ENCODE data around the gene MUC3A. TPM values are rescaled to one million over a fixed set of nuclear protein-coding genes. Genes with fewer than 3 reads are reported as not detected.
"Not testable (repeated sequence)": the region's sequence is repeated elsewhere in the genome, so short reads cannot be mapped to it uniquely, and the experiment has no call there.

The MUC3A gene
- total RNA-seq, 4 donors from 2014 or later: 0.31 TPM; not detected in 3

DNA sequence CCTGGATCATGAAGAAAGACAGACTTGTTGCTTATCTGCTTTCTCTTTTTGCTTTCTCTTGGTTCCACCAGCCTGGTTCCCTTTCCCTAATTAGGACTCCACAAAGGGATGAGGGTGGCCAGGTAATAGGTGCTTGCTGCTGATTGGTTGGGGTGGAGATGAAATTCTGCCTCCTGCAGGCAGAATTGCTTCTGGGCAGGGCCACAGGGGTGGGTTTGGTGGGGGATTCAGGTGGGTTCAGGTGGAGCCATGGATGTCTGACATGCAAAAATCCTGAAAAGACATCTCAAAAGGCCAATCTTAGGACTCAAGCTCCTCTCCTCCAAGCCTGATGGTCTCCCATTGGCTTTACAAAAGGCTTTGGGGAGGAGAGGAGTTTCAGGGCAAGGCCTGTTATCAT, 28.3 kb upstream of the MUC3A start:
- no peaks in the 10 kb centered on the region for H3K9me3 ChIP-seq
- no peaks in the 10 kb centered on the region for H3K36me3 ChIP-seq
- no peak for ATAC-seq
- TF ChIP-seq POLR2A (IDR thresholded peaks at IDR 0.05) (no peak), POLR2AphosphoS5 (IDR thresholded peaks at IDR 0.05) (no peak), EP300 (IDR thresholded peaks at IDR 0.05) (no peak)
- TF ChIP-seq, protein P1, sequence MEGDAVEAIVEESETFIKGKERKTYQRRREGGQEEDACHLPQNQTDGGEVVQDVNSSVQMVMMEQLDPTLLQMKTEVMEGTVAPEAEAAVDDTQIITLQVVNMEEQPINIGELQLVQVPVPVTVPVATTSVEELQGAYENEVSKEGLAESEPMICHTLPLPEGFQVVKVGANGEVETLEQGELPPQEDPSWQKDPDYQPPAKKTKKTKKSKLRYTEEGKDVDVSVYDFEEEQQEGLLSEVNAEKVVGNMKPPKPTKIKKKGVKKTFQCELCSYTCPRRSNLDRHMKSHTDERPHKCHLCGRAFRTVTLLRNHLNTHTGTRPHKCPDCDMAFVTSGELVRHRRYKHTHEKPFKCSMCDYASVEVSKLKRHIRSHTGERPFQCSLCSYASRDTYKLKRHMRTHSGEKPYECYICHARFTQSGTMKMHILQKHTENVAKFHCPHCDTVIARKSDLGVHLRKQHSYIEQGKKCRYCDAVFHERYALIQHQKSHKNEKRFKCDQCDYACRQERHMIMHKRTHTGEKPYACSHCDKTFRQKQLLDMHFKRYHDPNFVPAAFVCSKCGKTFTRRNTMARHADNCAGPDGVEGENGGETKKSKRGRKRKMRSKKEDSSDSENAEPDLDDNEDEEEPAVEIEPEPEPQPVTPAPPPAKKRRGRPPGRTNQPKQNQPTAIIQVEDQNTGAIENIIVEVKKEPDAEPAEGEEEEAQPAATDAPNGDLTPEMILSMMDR (IDR thresholded peaks at IDR 0.05): no peak
- no peak overlapping the region for H3K27ac ChIP-seq
- peaks cover 0 to 5% (median 0%) of the 10 kb centered on the region in 3 donors for H3K4me1 ChIP-seq
- peaks cover 14% of the 10 kb centered on the region for H3K27me3 ChIP-seq
- no peak overlapping the region for H3K4me3 ChIP-seq

DNA sequence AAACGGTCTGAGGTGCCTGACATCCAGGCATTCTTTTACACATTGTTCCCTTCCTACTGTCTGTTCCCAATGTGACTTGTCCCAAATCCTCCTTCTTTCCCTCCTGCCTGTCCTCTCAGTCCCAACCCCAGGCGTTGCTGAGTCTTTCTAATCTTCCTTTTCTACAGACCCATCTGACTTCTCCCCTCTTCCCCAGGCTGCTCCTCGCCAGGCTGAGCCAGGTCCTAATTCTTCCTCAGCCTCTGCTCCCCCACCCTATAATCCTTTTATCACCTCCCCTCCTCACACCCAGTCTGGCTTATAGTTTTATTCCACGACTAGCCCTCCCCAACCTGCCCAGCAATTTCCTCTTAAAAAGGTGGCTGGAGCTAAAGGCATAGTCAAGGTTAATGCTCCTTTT, 25.7 kb upstream of the MUC3A start:
- not testable (repeated sequence) for H3K27me3 ChIP-seq, H3K4me1 ChIP-seq, H3K9me3 ChIP-seq, H3K36me3 ChIP-seq, H3K4me3 ChIP-seq, ATAC-seq, H3K27ac ChIP-seq
- WGBS, 2 donors (ENCODE audit: low coverage in 1 of 2): 40 to 42% methylated on average over 1 to 4 of the region's 4 CpGs

DNA sequence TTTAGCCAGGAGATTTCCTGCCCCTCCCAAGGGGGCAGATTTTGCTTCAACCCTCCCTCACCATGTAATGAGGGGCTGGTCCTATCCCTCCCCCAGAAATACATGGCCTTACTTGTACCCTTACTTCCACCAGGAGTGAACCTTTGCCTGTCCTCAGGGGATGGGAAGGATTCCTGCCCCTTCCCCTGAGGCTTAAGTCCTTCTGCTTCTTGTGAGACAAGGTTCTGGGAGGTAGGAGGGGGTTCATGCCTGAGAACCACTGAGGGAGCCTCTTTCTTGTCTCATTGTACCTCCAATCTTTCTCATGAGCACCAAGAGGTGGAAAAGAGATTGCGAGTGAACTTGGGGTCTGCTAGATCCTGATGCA, 19.5 kb upstream of the MUC3A start:
- Histone ChIP-seq H3K27ac (no peak overlapping the region), H3K4me1 (no peaks in the 10 kb centered on the region), H3K27me3 (peaks cover 23% of the 10 kb centered on the region), H3K4me3 (no peak overlapping the region), H3K9me3 (peaks cover 0 to 17% (median 0%) of the 10 kb centered on the region in 3 donors), H3K36me3 (no peaks in the 10 kb centered on the region)
- TF ChIP-seq POLR2A (IDR thresholded peaks at IDR 0.05) (no peak), POLR2AphosphoS5 (IDR thresholded peaks at IDR 0.05) (no peak), EP300 (IDR thresholded peaks at IDR 0.05) (no peak)
- TF ChIP-seq, protein P1 (IDR thresholded peaks at IDR 0.05): no peak
- ATAC-seq: no peak
- WGBS, 2 donors (ENCODE audit: low coverage in 1 of 2): 80 to 93% methylated on average over 1 of the region's 1 CpG

DNA sequence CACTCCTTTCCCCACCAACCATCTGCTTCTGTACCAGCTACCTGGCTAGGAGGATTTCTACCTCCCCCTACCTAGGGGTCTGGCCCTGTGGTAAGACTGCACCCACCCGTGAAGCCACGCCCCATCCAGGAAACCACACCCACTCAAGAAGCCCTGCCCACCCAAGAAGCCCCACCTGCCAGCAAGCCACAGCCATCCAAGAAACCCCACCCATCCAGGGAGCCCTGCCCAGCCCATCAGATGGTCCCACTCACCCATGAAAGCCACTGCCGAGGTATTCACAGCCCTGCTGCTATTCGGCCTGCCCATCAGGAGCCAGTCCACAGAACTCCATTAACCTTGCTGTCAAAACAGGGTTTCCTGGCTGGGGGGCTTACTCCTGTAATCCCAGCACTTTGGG, 15.6 kb upstream of the MUC3A start:
- no CpG with 5 or more reads among the region's 4 CpGs for WGBS, 2 donors (ENCODE audit: low coverage in 1 of 2)
- no peak overlapping the region for H3K4me3 ChIP-seq
- no peaks in the 10 kb centered on the region for H3K4me1 ChIP-seq
- peaks cover 0 to 17% (median 0%) of the 10 kb centered on the region in 3 donors for H3K9me3 ChIP-seq
- no peak overlapping the region for H3K27ac ChIP-seq
- no peak for ATAC-seq
- peaks cover 37% of the 10 kb centered on the region for H3K27me3 ChIP-seq
- H3K36me3 ChIP-seq: no peaks in the 10 kb centered on the region
- TF ChIP-seq, protein P1 (IDR thresholded peaks at IDR 0.05): no peak
- TF ChIP-seq POLR2AphosphoS5 (IDR thresholded peaks at IDR 0.05): no peak
- TF ChIP-seq EP300 (IDR thresholded peaks at IDR 0.05): no peak
- no peak for TF ChIP-seq POLR2A (IDR thresholded peaks at IDR 0.05)

DNA sequence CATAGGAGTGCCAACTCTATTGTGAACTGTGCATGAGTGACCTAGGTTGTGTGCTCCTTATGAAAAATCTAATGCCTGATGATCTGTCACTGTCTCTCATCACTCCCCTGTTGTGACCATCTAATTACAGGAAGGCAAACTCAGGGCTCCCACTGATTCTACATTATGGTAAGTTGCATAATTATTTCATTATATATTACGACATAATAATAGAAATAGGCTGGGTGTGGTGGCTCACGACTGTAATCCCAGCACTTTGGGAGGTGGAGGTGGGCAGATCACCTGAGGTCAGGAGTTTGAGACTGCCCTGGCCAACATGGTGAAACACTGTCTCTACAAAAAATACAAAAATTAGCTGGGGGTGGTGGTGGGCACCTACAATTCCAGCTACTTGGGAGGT, 14.0 kb upstream of the MUC3A start:
- H3K4me1 ChIP-seq, H3K27ac ChIP-seq, H3K36me3 ChIP-seq, ATAC-seq, H3K4me3 ChIP-seq: not testable (repeated sequence)
- peaks cover 0 to 17% (median 0%) of the 10 kb centered on the region in 3 donors for H3K9me3 ChIP-seq
- WGBS, 2 donors (ENCODE audit: low coverage in 1 of 2): 20 to 86% methylated on average over 1 of the region's 2 CpGs
- H3K27me3 ChIP-seq: peaks cover 30% of the 10 kb centered on the region

DNA sequence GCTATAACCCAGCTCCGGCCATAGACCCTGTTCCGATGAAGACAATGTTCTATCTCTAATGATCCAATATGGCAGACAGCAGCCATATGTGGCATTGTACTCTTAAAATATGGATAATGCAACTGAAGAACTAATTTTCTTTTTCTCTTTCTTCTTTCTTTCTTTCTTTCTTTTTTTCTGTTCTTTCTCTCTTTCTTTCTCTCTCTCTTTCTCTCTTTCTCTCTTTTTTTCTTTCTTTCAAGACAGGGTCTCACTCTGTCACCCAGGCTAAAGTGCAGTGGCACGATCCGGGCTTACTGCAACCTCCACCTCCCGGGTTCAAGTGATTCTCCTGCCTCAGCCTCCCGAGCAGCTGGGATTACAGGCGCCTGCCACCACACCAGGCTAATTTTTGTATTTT, 13.2 kb upstream of the MUC3A start:
- H3K36me3 ChIP-seq, H3K4me1 ChIP-seq, H3K4me3 ChIP-seq, H3K27ac ChIP-seq, ATAC-seq: not testable (repeated sequence)
- 82 to 92% methylated on average over 2 of the region's 7 CpGs for whole genome bisulfite sequencing, 2 donors (ENCODE audit: low coverage in 1 of 2)
- Histone ChIP-seq H3K9me3 (peaks cover 0 to 23% (median 0%) of the 10 kb centered on the region in 3 donors), H3K27me3 (peaks cover 37% of the 10 kb centered on the region)
